Measurements from ENCODE around the gene ZNF793.

The ZNF793 gene

GRCh38 chr19:37506387-37507166, at the start of gene ZNF793:
ZNF793 (plus strand) TSS chr19:37506939; CDS start chr19:37523440, 16,501 bp downstream.
- TF ChIP-seq, protein P1, sequence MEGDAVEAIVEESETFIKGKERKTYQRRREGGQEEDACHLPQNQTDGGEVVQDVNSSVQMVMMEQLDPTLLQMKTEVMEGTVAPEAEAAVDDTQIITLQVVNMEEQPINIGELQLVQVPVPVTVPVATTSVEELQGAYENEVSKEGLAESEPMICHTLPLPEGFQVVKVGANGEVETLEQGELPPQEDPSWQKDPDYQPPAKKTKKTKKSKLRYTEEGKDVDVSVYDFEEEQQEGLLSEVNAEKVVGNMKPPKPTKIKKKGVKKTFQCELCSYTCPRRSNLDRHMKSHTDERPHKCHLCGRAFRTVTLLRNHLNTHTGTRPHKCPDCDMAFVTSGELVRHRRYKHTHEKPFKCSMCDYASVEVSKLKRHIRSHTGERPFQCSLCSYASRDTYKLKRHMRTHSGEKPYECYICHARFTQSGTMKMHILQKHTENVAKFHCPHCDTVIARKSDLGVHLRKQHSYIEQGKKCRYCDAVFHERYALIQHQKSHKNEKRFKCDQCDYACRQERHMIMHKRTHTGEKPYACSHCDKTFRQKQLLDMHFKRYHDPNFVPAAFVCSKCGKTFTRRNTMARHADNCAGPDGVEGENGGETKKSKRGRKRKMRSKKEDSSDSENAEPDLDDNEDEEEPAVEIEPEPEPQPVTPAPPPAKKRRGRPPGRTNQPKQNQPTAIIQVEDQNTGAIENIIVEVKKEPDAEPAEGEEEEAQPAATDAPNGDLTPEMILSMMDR (IDR thresholded peaks at IDR 0.05; ENCODE audit: low read depth, low read length), result no peak
- peak; percentile 84 to 85 for DNase-seq (ENCODE audit: low read depth in 2 of 2)

DNA sequence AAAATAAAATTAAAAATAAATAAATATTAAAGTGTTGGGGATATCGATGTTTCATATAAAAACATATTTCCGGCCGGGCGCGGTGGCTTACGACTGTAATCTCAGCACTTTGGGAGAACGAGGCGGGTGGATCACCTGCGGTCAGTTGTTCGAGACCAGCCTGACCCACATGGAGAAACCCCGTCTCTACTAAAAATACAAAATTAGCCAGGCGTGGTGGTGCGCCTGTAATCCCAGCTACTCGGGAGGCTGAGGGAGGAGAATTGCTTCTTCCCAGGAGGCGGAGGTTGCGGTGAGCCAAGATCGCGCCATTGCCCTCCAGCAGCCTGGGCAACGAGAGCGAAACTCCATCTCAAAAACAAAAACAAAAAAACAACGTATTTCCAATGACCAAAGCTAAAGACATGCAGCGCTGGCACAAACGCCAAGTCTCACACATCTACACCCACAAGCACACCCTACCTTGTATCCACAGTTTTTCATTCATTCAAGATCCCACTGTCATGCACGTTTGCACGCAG, 40.4 kb upstream of the ZNF793 start:
- H3K4me3 ChIP-seq (replicated peaks in 1 of 2; ENCODE audit: low read depth in 2 of 2, low read length in 2 of 2), result peak overlapping the region; percentile 88 to 95
- peak in 1 of 2 donors; percentile 57 for DNase-seq (ENCODE audit: low read depth in 2 of 2)
- TF ChIP-seq, protein P1 (IDR thresholded peaks at IDR 0.05; ENCODE audit: low read depth, low read length), result no peak

More at GRCh38 chr19:37506387-37507166, at the start of gene ZNF793:
- H3K4me3 ChIP-seq (replicated peaks in 1 of 2; ENCODE audit: low read depth in 2 of 2, low read length in 2 of 2), result peak within 1 kb of the TSS; percentile 60 to 64

DNA sequence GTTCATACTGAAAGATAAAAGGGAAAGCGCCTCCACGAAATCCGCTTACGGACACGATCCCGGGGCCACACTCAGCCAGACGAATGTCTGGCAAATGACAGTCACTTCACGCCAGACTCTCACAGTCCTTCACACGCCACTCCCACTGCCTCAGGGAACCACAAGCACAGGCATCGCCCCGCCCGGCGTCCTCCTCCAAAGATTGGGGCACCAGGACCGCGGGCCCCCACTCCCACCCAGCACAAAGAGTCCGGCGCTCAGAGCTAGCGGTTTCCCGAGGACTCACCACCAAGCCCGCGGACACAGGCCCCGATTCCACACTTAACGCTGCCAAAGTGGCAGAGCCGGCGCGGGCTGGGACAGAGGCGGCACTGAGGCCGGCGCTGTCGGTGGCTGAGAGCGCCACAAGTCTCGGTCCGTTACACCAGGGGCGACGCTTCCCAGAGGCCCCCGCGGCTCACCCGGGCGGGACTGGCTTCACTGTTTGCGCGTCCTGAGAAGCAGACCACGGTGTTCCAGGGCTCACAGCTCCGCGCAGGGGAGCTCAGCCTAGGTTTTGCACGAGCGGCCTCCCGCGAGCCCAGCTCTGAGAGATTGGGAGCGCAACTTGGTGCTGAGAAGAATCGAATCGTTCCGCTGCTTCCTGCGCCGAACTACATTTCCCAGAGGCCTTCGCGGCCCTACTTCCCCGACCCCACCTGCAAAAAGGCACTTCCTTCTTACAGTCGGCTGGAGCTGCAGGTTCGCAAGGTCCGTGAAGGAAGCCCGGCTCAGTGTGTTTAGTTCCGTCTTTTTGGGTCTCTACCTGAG, 39.7 kb upstream of the ZNF793 start, which contains the start of gene ZNF569:
Gene ZNF569 (minus strand): TSS at position 647 of the 810 bp plus-strand sequence. CDS start 22,523 bp downstream, outside the sequence.
- TF ChIP-seq, protein P1 (IDR thresholded peaks at IDR 0.05; ENCODE audit: low read depth, low read length), result no peak
- DNase-seq (ENCODE audit: low read depth in 2 of 2), result peak; percentile 97
- H3K4me3 ChIP-seq (replicated peaks in 1 of 2; ENCODE audit: low read depth in 2 of 2, low read length in 2 of 2), result peak within 1 kb of the TSS; percentile 88 to 95

DNA sequence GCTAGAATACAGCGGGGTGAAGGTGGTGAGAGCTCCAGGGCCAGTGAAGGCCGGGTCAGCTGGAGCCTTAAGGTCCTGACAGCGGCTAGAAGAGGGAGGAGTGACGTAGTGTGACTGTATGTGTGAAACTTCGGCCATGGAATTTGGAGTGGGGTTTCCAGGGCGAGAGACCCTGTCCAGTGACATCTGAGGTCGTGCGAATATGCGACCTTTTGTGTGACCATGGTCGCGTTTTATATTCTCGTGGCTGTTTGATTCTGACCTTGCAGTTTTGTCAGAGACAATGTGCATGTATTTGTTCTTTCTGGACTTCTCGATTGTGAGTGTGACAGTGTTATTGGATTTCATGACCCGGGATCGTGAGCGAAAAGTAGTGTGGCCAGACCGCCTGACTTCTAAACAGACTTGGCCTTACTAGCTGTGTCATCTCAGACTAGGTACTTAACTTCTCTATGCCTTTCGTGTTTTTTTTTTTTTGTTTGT, 39.1 kb upstream of the ZNF793 start:
- TF ChIP-seq, protein P1 (IDR thresholded peaks at IDR 0.05; ENCODE audit: low read depth, low read length), result no peak
- peak overlapping the region; percentile 88 to 95 for H3K4me3 ChIP-seq (replicated peaks in 1 of 2; ENCODE audit: low read depth in 2 of 2, low read length in 2 of 2)
- no peak for DNase-seq (ENCODE audit: low read depth in 2 of 2)

DNA sequence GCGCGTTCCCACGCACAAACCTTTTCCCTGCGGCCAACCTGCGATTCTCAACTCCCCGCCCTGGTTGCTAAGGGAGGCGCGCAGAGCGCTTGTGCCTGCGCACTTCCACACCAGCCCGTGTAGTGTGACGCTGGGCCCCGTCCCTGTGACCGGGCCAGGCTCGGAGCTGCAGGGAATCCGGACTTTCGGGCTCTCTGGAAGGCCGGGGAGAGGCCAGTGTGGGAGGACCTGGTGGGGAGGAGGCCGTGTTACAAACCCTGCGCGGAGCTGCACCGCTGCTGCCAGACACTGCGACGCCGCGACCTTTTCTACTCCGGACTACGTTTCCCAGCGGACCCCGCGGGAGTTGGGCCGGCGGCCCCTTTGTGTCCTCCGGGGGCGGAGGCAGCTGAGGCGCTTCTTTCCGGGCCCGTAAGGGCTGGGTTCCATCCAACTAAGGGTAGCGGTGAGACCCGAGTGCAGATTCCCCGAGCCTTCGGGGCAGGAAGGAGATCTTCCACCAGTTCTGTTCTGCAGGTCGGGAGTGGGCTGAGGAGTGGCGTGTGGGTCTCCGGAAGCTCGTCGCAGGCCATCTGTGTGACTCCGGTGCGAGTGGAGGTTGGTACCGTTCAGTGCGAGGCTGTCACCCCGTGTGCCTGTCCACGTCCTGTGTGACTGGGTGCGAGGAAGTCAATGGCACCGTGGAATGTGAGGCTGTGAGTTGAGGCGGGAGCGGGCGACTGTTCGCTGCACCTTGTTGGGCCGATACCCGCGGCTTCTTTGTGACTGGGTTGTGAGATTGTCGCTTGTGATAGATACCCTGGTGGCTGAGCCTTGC, 37.6 kb upstream of the ZNF793 start, which contains the start of gene ZNF570:
Gene ZNF570 (plus strand): TSS at position 396 of the 817 bp plus-strand sequence. CDS start 999 bp downstream, outside the sequence.
- peak; percentile 90 to 92 for DNase-seq (ENCODE audit: low read depth in 2 of 2)
- TF ChIP-seq, protein P1 (IDR thresholded peaks at IDR 0.05; ENCODE audit: low read depth, low read length), result no peak
- H3K4me3 ChIP-seq (replicated peaks in 1 of 2; ENCODE audit: low read depth in 2 of 2, low read length in 2 of 2), result peak within 1 kb of the TSS; percentile 87 to 94
